Measurements from ENCODE around the gene DACH1.

GRCh38 chr13:71591374-71591773 is 275.6 kb downstream of the DACH1 start:
- TF ChIP-seq, protein P1, sequence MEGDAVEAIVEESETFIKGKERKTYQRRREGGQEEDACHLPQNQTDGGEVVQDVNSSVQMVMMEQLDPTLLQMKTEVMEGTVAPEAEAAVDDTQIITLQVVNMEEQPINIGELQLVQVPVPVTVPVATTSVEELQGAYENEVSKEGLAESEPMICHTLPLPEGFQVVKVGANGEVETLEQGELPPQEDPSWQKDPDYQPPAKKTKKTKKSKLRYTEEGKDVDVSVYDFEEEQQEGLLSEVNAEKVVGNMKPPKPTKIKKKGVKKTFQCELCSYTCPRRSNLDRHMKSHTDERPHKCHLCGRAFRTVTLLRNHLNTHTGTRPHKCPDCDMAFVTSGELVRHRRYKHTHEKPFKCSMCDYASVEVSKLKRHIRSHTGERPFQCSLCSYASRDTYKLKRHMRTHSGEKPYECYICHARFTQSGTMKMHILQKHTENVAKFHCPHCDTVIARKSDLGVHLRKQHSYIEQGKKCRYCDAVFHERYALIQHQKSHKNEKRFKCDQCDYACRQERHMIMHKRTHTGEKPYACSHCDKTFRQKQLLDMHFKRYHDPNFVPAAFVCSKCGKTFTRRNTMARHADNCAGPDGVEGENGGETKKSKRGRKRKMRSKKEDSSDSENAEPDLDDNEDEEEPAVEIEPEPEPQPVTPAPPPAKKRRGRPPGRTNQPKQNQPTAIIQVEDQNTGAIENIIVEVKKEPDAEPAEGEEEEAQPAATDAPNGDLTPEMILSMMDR (IDR thresholded peaks at IDR 0.05), result no peak
- TF ChIP-seq POLR2A (IDR thresholded peaks at IDR 0.05), result no peak
